ENCODE results near the gene REEP3.

REEP3 gene

GRCh38 chr10:63595072-63595471 is 73.9 kb downstream of the REEP3 start:
- Mint-ChIP-seq H3K9me3 (peaks cover 7% of the 10 kb centered on the region), H3K36me3 (ENCODE audit: low read depth) (peaks cover 44% of the 10 kb centered on the region), H3K27ac (no peak overlapping the region), H3K27me3 (no peaks in the 10 kb centered on the region), H3K4me3 (no peak overlapping the region), H3K4me1 (ENCODE audit: low read depth) (peaks cover 25% of the 10 kb centered on the region)
- intact Hi-C loops (cut with micrococcal nuclease) = no loop called here

GRCh38 chr10:63596924-63597323 is 75.7 kb downstream of the REEP3 start:
- Mint-ChIP-seq H3K36me3 (ENCODE audit: low read depth) (peaks cover 58% of the 10 kb centered on the region), H3K9me3 (peaks cover 7% of the 10 kb centered on the region), H3K4me3 (no peak overlapping the region), H3K4me1 (ENCODE audit: low read depth) (peaks cover 25% of the 10 kb centered on the region), H3K27ac (no peak overlapping the region), H3K27me3 (no peaks in the 10 kb centered on the region)
- intact Hi-C loops (cut with micrococcal nuclease) = no loop called here

GRCh38 chr10:63600540-63600939 is 79.3 kb downstream of the REEP3 start:
- Mint-ChIP-seq H3K27me3 (no peaks in the 10 kb centered on the region), H3K36me3 (ENCODE audit: low read depth) (peaks cover 53% of the 10 kb centered on the region), H3K9me3 (peaks cover 7% of the 10 kb centered on the region), H3K4me1 (ENCODE audit: low read depth) (peaks cover 15% of the 10 kb centered on the region), H3K27ac (no peak overlapping the region), H3K4me3 (no peak overlapping the region)
- intact Hi-C loops (cut with micrococcal nuclease) = no loop called here

- peaks cover 26% of the 10 kb centered on the region for H3K36me3 Mint-ChIP-seq (ENCODE audit: low read depth)
- no peak overlapping the region for H3K27ac Mint-ChIP-seq
- H3K4me1 Mint-ChIP-seq (ENCODE audit: low read depth) = no peaks in the 10 kb centered on the region
- no peaks in the 10 kb centered on the region for H3K27me3 Mint-ChIP-seq
- no peaks in the 10 kb centered on the region for H3K9me3 Mint-ChIP-seq
- intact Hi-C loops (cut with micrococcal nuclease) = no loop called here
- H3K4me3 Mint-ChIP-seq = no peak overlapping the region
Measured at GRCh38 chr10:63603709-63604445, 82.7 kb downstream of the REEP3 start.

GRCh38 chr10:63605197-63605967 is 84.2 kb downstream of the REEP3 start:
- Mint-ChIP-seq H3K27me3 (no peaks in the 10 kb centered on the region), H3K27ac (no peak overlapping the region), H3K4me3 (no peak overlapping the region), H3K4me1 (ENCODE audit: low read depth) (no peaks in the 10 kb centered on the region), H3K9me3 (no peaks in the 10 kb centered on the region), H3K36me3 (ENCODE audit: low read depth) (peaks cover 18% of the 10 kb centered on the region)
- intact Hi-C loops (cut with micrococcal nuclease) = no loop called here

GRCh38 chr10:63608511-63608910 is 87.3 kb downstream of the REEP3 start:
- H3K4me3 Mint-ChIP-seq = no peak overlapping the region
- H3K36me3 Mint-ChIP-seq (ENCODE audit: low read depth) = no peaks in the 10 kb centered on the region
- H3K27me3 Mint-ChIP-seq = no peaks in the 10 kb centered on the region
- intact Hi-C loops (cut with micrococcal nuclease) = no loop called here
- no peaks in the 10 kb centered on the region for H3K4me1 Mint-ChIP-seq (ENCODE audit: low read depth)
- no peak overlapping the region for H3K27ac Mint-ChIP-seq
- H3K9me3 Mint-ChIP-seq = no peaks in the 10 kb centered on the region

GRCh38 chr10:63611078-63611477 is 89.9 kb downstream of the REEP3 start:
- peaks cover 7% of the 10 kb centered on the region for H3K36me3 Mint-ChIP-seq (ENCODE audit: low read depth)
- intact Hi-C loops (cut with micrococcal nuclease) = no loop called here
- no peaks in the 10 kb centered on the region for H3K27me3 Mint-ChIP-seq
- H3K4me3 Mint-ChIP-seq = no peak overlapping the region
- H3K4me1 Mint-ChIP-seq (ENCODE audit: low read depth) = no peaks in the 10 kb centered on the region
- H3K27ac Mint-ChIP-seq = no peak overlapping the region
- no peaks in the 10 kb centered on the region for H3K9me3 Mint-ChIP-seq

- Mint-ChIP-seq H3K4me3 (no peak overlapping the region), H3K27ac (no peak overlapping the region), H3K9me3 (no peaks in the 10 kb centered on the region), H3K36me3 (ENCODE audit: low read depth) (peaks cover 28% of the 10 kb centered on the region), H3K27me3 (no peaks in the 10 kb centered on the region), H3K4me1 (ENCODE audit: low read depth) (no peaks in the 10 kb centered on the region)
- intact Hi-C loops (cut with micrococcal nuclease) = no loop called here
Measured at GRCh38 chr10:63614371-63614891, 93.2 kb downstream of the REEP3 start.

GRCh38 chr10:63618552-63618951 is 97.4 kb downstream of the REEP3 start:
- Mint-ChIP-seq H3K27ac (no peak overlapping the region), H3K36me3 (ENCODE audit: low read depth) (peaks cover 45% of the 10 kb centered on the region), H3K27me3 (no peaks in the 10 kb centered on the region), H3K4me1 (ENCODE audit: low read depth) (no peaks in the 10 kb centered on the region), H3K9me3 (no peaks in the 10 kb centered on the region), H3K4me3 (no peak overlapping the region)
- intact Hi-C loops (cut with micrococcal nuclease) = no loop called here

- Mint-ChIP-seq H3K4me3 (no peak overlapping the region), H3K27ac (no peak overlapping the region), H3K9me3 (no peaks in the 10 kb centered on the region), H3K4me1 (ENCODE audit: low read depth) (no peaks in the 10 kb centered on the region), H3K27me3 (no peaks in the 10 kb centered on the region), H3K36me3 (ENCODE audit: low read depth) (peaks cover 45% of the 10 kb centered on the region)
- intact Hi-C loops (cut with micrococcal nuclease) = no loop called here
Measured at GRCh38 chr10:63619426-63619825, 98.2 kb downstream of the REEP3 start.

- no peaks in the 10 kb centered on the region for H3K4me1 Mint-ChIP-seq (ENCODE audit: low read depth)
- H3K27ac Mint-ChIP-seq = no peak overlapping the region
- H3K27me3 Mint-ChIP-seq = peaks cover 9% of the 10 kb centered on the region
- H3K36me3 Mint-ChIP-seq (ENCODE audit: low read depth) = peaks cover 32% of the 10 kb centered on the region
- no peak overlapping the region for H3K4me3 Mint-ChIP-seq
- intact Hi-C loops (cut with micrococcal nuclease) = no loop called here
- H3K9me3 Mint-ChIP-seq = no peaks in the 10 kb centered on the region
Measured at GRCh38 chr10:63622097-63622496, 100.9 kb downstream of the REEP3 start.

- intact Hi-C loops (cut with micrococcal nuclease) = loop anchor here (5.0 kb wide), 3 partner anchors 78 to 457 kb away; no protein-coding TSS in a partner anchor
- Mint-ChIP-seq H3K4me3 (no peak overlapping the region), H3K27ac (no peak overlapping the region), H3K9me3 (no peaks in the 10 kb centered on the region), H3K4me1 (ENCODE audit: low read depth) (peaks cover 18% of the 10 kb centered on the region), H3K27me3 (peaks cover 13% of the 10 kb centered on the region), H3K36me3 (ENCODE audit: low read depth) (peaks cover 14% of the 10 kb centered on the region)
Measured at GRCh38 chr10:63624701-63625100, 103.5 kb downstream of the REEP3 start.

- Mint-ChIP-seq H3K36me3 (ENCODE audit: low read depth) (peaks cover 7% of the 10 kb centered on the region), H3K27ac (no peak overlapping the region), H3K27me3 (peaks cover 30% of the 10 kb centered on the region), H3K4me3 (no peak overlapping the region), H3K9me3 (no peaks in the 10 kb centered on the region), H3K4me1 (ENCODE audit: low read depth) (peaks cover 35% of the 10 kb centered on the region)
- intact Hi-C loops (cut with micrococcal nuclease) = loop anchor here (5.0 kb wide), 3 partner anchors 75 to 460 kb away; no protein-coding TSS in a partner anchor
Measured at GRCh38 chr10:63627396-63627795, 106.2 kb downstream of the REEP3 start.

GRCh38 chr10:63627881-63628296 is 106.7 kb downstream of the REEP3 start:
- peaks cover 2% of the 10 kb centered on the region for H3K36me3 Mint-ChIP-seq (ENCODE audit: low read depth)
- H3K4me1 Mint-ChIP-seq (ENCODE audit: low read depth) = peaks cover 35% of the 10 kb centered on the region
- no peaks in the 10 kb centered on the region for H3K9me3 Mint-ChIP-seq
- H3K27me3 Mint-ChIP-seq = peaks cover 33% of the 10 kb centered on the region
- intact Hi-C loops (cut with micrococcal nuclease) = loop anchor here (2.0 to 5.0 kb wide), 4 partner anchors 74 to 461 kb away; partner anchors contain the start of gene JMJD1C
- no peak overlapping the region for H3K27ac Mint-ChIP-seq
- no peak overlapping the region for H3K4me3 Mint-ChIP-seq
